H1 (cell line): Measurements from ENCODE around the gene ZMYND12. TPM values are rescaled to one million over a fixed set of nuclear protein-coding genes. Genes with fewer than 3 reads are reported as not detected.
A peak's percentile ranks its signal among the peaks of the same experiment; 100 is the strongest.

Experiments used
- CBX8 ChIP-seq: fragments of 300-800, 300-1000 bp; sonication (generic); IDR thresholded peaks from 2 replicates; pipeline ENCODE4 v1.7.1; 2016; ENCODE audit warnings: low read depth, low read length, borderline replicate concordance
- CREB1 ChIP-seq: IDR thresholded peaks from 2 replicates; pipeline ENCODE4 v1.6.1; 2012; ENCODE audit warnings: inconsistent platforms
- JUN ChIP-seq: IDR thresholded peaks from 2 replicates; pipeline ENCODE4 v1.6.1; 2011; ENCODE audit warnings: low read depth, mild to moderate bottlenecking, improper control_type of control experiment, low read length
- KDM4A ChIP-seq: IDR thresholded peaks from one replicate; pipeline ENCODE4 v1.7.1; 2012; ENCODE audit warnings: low read depth, mild to moderate bottlenecking, moderate library complexity, low read length, inconsistent platforms; ENCODE audit not compliant: severe bottlenecking
- KDM5A ChIP-seq: fragments of 200-600 bp; IDR thresholded peaks from 2 replicates; pipeline ENCODE4 v1.7.1; 2012; ENCODE audit warnings: mild to moderate bottlenecking, low read length, inconsistent platforms, mixed read lengths
- POU5F1 ChIP-seq: IDR thresholded peaks from 2 replicates; pipeline ENCODE4 v1.6.1; 2011; ENCODE audit warnings: low read depth, mild to moderate bottlenecking, low read length, moderate library complexity
- SIRT6 ChIP-seq: IDR thresholded peaks from one replicate; pipeline ENCODE4 v1.7.1; 2012; ENCODE audit warnings: low read length, inconsistent platforms
- SP4 ChIP-seq: IDR thresholded peaks from 2 replicates; pipeline ENCODE4 v1.6.1; 2012; ENCODE audit warnings: low read length, inconsistent platforms
- TAF1 ChIP-seq: IDR thresholded peaks from 2 replicates; pipeline ENCODE4 v1.6.1; 2011; ENCODE audit warnings: mild to moderate bottlenecking, low read depth, low read length
- TEAD4 ChIP-seq: IDR thresholded peaks from 2 replicates; pipeline ENCODE4 v1.6.1; 2012; ENCODE audit warnings: low read depth, low read length, inconsistent platforms, mixed read lengths
- YY1 ChIP-seq: IDR thresholded peaks from 2 replicates; pipeline ENCODE4 v1.6.1; 2011; ENCODE audit warnings: low read depth, mild to moderate bottlenecking, low read length
- polyA plus RNA-seq, 7 experiments: library from polyadenylated mRNA; depleted of rRNA in 3 of 7; stranded (reverse) in 5 of 7; unstranded in 2 of 7; fragments of >200 nt in 5 of 7; fragments of 200-250 nt in 2 of 7; gene quantifications; 1 replicate in 5 of 7; 2 replicates in 1 of 7; 4 replicates in 1 of 7; pipeline versions ENCODE4 v1.2.1 to v1.2.3, GENCODE V29; 2011 to 2013; ENCODE audit warnings: missing spikeins in 2 of 7, mixed read lengths in 2 of 7
- total RNA-seq: library from RNA; stranded (reverse); fragmentation: NEBNext Ultra II Directional; extraction: Animal tissue kit (Norgen Biotek cat#: 25700); gene quantifications from 2 replicates; pipeline ENCODE4 v1.2.1, GENCODE V29; 2021

ZMYND12 gene
- total and polyA plus RNA-seq, 2 of the 8 experiments (the other 6 are each of a cell fraction or from before 2014, with no cell fraction given), result 0.62 TPM; not detected in 1

DNA sequence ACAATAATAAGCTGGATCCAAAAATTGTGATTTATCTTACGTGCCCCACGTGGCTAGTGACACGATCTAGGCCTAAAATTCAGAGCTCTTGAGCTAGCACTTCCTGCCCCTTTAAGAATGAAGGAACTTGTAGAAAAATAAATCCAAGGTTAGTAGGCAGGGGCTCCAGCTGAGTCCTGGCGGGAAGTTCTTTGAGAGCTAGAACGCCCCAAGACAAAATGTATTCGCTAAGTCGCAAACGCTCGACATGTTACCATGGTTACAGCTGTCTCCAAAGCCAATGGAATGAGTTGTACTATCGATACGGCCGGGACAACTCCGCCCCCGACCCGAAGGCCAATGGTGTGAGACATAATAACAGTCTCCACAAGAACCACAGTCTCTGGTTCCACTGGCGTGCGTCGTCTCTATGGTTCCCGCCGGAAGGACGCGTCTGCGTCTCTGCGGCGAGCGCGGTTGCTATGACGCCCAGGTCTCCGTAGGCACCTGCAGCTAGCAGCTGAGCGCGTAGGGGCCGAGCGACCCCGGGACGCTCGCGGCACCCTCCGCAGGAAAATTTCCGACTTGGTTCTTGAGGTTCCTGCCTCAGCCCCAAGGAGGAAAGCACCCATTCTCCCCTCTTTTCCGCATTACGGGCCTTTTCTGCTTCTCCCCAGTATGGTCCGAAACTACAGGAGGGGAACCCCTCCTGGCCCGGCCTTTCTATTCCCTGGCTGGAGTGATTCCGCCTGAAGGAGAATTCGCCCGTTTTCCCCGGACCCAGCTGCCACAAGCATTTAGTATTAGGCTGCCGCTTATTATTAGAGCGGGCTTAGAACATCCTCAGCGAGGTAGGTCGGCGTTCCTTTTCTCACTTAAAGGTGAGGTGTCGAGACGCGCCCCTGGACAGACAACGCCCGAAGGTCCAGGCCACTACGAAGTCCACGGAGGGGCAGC lies 7.3 kb upstream of the ZMYND12 start, which contains the start of gene CCDC30 (continued):
- TF ChIP-seq TEAD4, result no peak
- TF ChIP-seq CBX8, result no peak
- 0 out of 2 replicates have a peak, but pooled peaks have one; percentile 30 for TF ChIP-seq TAF1
- no peak for TF ChIP-seq SIRT6
- no peak for TF ChIP-seq KDM5A
- no peak for TF ChIP-seq POU5F1
- no peak for TF ChIP-seq SP4
- TF ChIP-seq YY1, result no peak
- TF ChIP-seq KDM4A, result peak; percentile 80
- TF ChIP-seq JUN, result no peak
- TF ChIP-seq CREB1, result peak; percentile 88
